ENCODE measurements around the gene FAM181A. TPM values are rescaled to one million over a fixed set of nuclear protein-coding genes. Genes with fewer than 3 reads are reported as not detected.

FAM181A gene
- total RNA-seq, 1 experiment from 2014 or later = not detected

GRCh38 chr14:93943930-93944329, 16.8 kb downstream of the FAM181A start:
- Histone ChIP-seq H3K27ac (ENCODE audit: low read length) (no peak overlapping the region), H3K27me3 (ENCODE audit: control insufficient read depth, insufficient read depth, low read length) (no peaks in the 10 kb centered on the region), H3K4me3 (ENCODE audit: low read depth in 2 of 2, low read length in 2 of 2) (no peak overlapping the region), H3K36me3 (ENCODE audit: control insufficient read depth, insufficient read depth, low read length) (no peaks in the 10 kb centered on the region), H3K9me3 (ENCODE audit: control insufficient read depth, insufficient read depth, low read depth, low read length) (no peaks in the 10 kb centered on the region), H3K4me1 (ENCODE audit: control insufficient read depth, insufficient read depth, low read length) (peaks cover 18% of the 10 kb centered on the region)
- intact Hi-C loops (cut with micrococcal nuclease; ENCODE audit: unreplicated experiment) (no loop called here), in situ Hi-C loops (cut with HindIII; ENCODE audit: low pct_unique_long_range_greater_than_20kb, low sequenced_read_pairs) (no loop called here)
- CTCF ChIA-PET = no interaction called here
- TF ChIP-seq SIN3A (IDR thresholded peaks at IDR 0.05; ENCODE audit: borderline replicate concordance, insufficient read depth, low read depth, low read length) = no peak
- TF ChIP-seq REST (IDR thresholded peaks at IDR 0.05; ENCODE audit: insufficient read depth in 1 of 2, low read depth in 2 of 2, low read length in 1 of 2) = no peak
- TF ChIP-seq TCF7L2 (IDR thresholded peaks at IDR 0.05; ENCODE audit: low read depth, low read length) = no peak
- TF ChIP-seq, protein P1, sequence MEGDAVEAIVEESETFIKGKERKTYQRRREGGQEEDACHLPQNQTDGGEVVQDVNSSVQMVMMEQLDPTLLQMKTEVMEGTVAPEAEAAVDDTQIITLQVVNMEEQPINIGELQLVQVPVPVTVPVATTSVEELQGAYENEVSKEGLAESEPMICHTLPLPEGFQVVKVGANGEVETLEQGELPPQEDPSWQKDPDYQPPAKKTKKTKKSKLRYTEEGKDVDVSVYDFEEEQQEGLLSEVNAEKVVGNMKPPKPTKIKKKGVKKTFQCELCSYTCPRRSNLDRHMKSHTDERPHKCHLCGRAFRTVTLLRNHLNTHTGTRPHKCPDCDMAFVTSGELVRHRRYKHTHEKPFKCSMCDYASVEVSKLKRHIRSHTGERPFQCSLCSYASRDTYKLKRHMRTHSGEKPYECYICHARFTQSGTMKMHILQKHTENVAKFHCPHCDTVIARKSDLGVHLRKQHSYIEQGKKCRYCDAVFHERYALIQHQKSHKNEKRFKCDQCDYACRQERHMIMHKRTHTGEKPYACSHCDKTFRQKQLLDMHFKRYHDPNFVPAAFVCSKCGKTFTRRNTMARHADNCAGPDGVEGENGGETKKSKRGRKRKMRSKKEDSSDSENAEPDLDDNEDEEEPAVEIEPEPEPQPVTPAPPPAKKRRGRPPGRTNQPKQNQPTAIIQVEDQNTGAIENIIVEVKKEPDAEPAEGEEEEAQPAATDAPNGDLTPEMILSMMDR (IDR thresholded peaks at IDR 0.05) = no peak
- no peak for TF ChIP-seq POLR2AphosphoS5 (IDR thresholded peaks at IDR 0.05; ENCODE audit: low read depth, low read length)
- DNase-seq (ENCODE audit: low read depth, low spot score) (no peak), ATAC-seq (no peak)
- POLR2A ChIA-PET = no interaction called here
- no TSS peak for BruUV-seq (replicated peaks)

DNA sequence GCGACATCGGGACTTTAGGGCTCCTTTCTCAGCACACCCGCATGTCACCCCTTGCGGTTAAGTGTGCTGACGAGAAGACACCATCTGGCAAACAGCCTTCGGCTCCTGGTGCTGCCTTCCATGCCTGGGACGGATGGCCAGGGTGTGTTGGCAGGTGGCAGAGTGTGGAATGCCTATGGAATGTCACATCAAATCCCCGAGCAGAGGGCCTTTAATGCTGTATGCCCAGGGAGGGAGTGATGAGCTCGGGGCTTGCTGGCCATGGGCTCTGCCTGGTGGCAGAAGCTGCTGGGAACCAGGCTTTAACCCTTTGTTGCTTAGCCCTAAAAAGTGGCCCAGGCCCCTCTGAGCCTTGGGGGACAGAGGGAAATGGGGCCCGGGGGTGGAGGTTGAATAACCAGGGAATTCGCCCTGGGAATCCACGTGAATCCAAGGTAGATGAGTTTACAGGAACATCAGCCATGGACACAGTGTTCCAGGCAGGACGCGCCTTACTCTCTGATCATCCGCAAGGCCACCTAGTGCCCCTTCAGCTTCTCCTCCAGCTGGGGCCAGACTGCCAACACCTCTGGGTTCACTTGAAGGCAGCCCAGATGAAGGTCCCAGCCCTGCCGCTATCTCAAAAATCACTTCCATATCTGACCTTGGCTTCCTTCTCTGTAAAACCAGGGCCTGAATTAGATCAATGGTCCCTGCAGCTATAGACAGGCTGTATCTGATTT, 17.4 kb downstream of the FAM181A start:
- ATAC-seq = no peak
- in situ Hi-C loops (cut with HindIII; ENCODE audit: low pct_unique_long_range_greater_than_20kb, low sequenced_read_pairs) = no loop called here
- H3K4me3 ChIP-seq (ENCODE audit: low read depth in 2 of 2, low read length in 2 of 2) = no peak overlapping the region
- no peaks in the 10 kb centered on the region for H3K36me3 ChIP-seq (ENCODE audit: control insufficient read depth, insufficient read depth, low read length)
- no peaks in the 10 kb centered on the region for H3K9me3 ChIP-seq (ENCODE audit: control insufficient read depth, insufficient read depth, low read depth, low read length)
- no TSS peak for BruUV-seq (replicated peaks)
- intact Hi-C loops (cut with micrococcal nuclease; ENCODE audit: unreplicated experiment) = no loop called here
- H3K27ac ChIP-seq (ENCODE audit: low read length) = no peak overlapping the region
- H3K4me1 ChIP-seq (ENCODE audit: control insufficient read depth, insufficient read depth, low read length) = peaks cover 18% of the 10 kb centered on the region
- POLR2A ChIA-PET = no interaction called here
- no peaks in the 10 kb centered on the region for H3K27me3 ChIP-seq (ENCODE audit: control insufficient read depth, insufficient read depth, low read length)
- DNase-seq (ENCODE audit: low read depth, low spot score) = no peak
- TF ChIP-seq TCF7L2 (IDR thresholded peaks at IDR 0.05; ENCODE audit: low read depth, low read length) (no peak), POLR2AphosphoS5 (IDR thresholded peaks at IDR 0.05; ENCODE audit: low read depth, low read length) (no peak), REST (IDR thresholded peaks at IDR 0.05; ENCODE audit: insufficient read depth in 1 of 2, low read depth in 2 of 2, low read length in 1 of 2) (no peak), SIN3A (IDR thresholded peaks at IDR 0.05; ENCODE audit: borderline replicate concordance, insufficient read depth, low read depth, low read length) (no peak)
- TF ChIP-seq, protein P1 (IDR thresholded peaks at IDR 0.05) = no peak
- CTCF ChIA-PET = no interaction called here

Data from Panc1 (cell line).